ENCODE data around the gene EMB.
A peak's percentile ranks its signal among the peaks of the same experiment; 100 is the strongest.
"Not testable (repeated sequence)": the region's sequence is repeated elsewhere in the genome, so short reads cannot be mapped to it uniquely, and the experiment has no call there.

EMB gene, protein sequence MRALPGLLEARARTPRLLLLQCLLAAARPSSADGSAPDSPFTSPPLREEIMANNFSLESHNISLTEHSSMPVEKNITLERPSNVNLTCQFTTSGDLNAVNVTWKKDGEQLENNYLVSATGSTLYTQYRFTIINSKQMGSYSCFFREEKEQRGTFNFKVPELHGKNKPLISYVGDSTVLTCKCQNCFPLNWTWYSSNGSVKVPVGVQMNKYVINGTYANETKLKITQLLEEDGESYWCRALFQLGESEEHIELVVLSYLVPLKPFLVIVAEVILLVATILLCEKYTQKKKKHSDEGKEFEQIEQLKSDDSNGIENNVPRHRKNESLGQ

DNA sequence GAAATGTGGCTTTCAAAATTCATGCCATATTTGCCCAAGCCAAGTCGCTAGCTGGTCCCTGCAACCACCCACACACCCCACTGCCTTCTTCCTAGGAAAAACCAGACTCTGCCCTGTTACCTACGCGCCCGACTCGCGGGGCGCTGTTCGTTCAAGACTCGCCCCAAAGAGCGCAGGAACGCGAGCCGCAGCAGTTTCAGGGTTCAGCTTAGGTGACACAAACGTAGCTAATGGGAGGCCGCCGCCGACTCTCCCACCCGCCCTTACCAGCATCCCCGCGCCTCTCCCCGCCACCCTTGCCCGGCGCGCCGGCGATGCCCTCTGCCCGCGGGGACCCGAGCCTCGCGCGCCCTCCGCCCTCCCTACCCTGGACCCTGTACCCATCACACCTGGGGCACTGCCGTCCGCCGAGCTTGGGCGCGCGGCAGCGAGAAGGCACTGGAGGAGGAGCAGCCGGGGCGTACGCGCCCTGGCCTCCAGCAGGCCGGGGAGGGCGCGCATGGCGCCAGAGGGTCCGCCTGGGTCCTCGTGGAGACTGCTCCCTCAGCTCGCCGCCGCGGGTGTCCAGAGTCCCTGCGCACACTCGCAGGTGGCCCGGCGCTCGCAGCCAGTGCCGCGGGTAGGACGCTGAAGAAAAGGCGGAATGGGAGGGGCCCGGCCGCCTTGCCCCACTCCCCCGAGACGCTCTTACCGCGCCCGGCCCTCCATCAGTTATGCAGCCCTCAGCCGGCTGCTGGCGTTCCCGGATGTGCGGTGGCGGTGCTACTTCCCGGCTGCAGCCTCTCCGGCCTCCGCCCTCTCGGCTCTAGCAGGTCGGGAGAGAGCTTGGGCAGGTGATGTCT is at the start of gene EMB:
Gene EMB (minus strand): TSS at position 638 of the 842 bp plus-strand sequence. CDS start 137 bp downstream, at position 501.
- peak within 1 kb of the TSS; percentile 79 for H3K4me3 ChIP-seq (ENCODE audit: low read length, poor library complexity, severe bottlenecking)
- H3K79me2 ChIP-seq (ENCODE audit: insufficient read depth, low read length): peaks cover 47% of the 10 kb centered on the region
- peak within 1 kb of the TSS; percentile 96 for H2AFZ ChIP-seq (ENCODE audit: low read length)
- H3K9ac ChIP-seq (ENCODE audit: low read depth, low read length, poor library complexity, severe bottlenecking): peak within 1 kb of the TSS; percentile 90
- peak within 1 kb of the TSS; percentile 90 for H3K4me2 ChIP-seq (ENCODE audit: low read depth, low read length, poor library complexity, severe bottlenecking)
- no peaks in the 10 kb centered on the region for H3K9me3 ChIP-seq (ENCODE audit: insufficient read depth, low read depth, low read length)
- TF ChIP-seq EZH2phosphoT487 (IDR thresholded peaks at IDR 0.05; ENCODE audit: borderline replicate concordance): no peak
- TF ChIP-seq, protein P1, sequence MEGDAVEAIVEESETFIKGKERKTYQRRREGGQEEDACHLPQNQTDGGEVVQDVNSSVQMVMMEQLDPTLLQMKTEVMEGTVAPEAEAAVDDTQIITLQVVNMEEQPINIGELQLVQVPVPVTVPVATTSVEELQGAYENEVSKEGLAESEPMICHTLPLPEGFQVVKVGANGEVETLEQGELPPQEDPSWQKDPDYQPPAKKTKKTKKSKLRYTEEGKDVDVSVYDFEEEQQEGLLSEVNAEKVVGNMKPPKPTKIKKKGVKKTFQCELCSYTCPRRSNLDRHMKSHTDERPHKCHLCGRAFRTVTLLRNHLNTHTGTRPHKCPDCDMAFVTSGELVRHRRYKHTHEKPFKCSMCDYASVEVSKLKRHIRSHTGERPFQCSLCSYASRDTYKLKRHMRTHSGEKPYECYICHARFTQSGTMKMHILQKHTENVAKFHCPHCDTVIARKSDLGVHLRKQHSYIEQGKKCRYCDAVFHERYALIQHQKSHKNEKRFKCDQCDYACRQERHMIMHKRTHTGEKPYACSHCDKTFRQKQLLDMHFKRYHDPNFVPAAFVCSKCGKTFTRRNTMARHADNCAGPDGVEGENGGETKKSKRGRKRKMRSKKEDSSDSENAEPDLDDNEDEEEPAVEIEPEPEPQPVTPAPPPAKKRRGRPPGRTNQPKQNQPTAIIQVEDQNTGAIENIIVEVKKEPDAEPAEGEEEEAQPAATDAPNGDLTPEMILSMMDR (conservative IDR thresholded peaks at IDR 0.05; ENCODE audit: low read length): peak; percentile 57
- no peaks in the 10 kb centered on the region for H3K9me2 ChIP-seq (replicated peaks; ENCODE audit: low read depth, low read length)
- no peaks in the 10 kb centered on the region for H3K36me3 ChIP-seq (ENCODE audit: insufficient read depth, low read length)
- H3K4me1 ChIP-seq (ENCODE audit: insufficient read depth, low read length, poor library complexity, severe bottlenecking): peaks cover 48% of the 10 kb centered on the region
- H3F3A ChIP-seq (ENCODE audit: low read depth): no peaks in the 10 kb centered on the region
- H3K27me3 ChIP-seq (ENCODE audit: insufficient read depth, low read length, poor library complexity, severe bottlenecking): no peaks in the 10 kb centered on the region
- H4K20me1 ChIP-seq (ENCODE audit: insufficient read depth, low read length, poor library complexity, severe bottlenecking): peaks cover 15% of the 10 kb centered on the region

DNA sequence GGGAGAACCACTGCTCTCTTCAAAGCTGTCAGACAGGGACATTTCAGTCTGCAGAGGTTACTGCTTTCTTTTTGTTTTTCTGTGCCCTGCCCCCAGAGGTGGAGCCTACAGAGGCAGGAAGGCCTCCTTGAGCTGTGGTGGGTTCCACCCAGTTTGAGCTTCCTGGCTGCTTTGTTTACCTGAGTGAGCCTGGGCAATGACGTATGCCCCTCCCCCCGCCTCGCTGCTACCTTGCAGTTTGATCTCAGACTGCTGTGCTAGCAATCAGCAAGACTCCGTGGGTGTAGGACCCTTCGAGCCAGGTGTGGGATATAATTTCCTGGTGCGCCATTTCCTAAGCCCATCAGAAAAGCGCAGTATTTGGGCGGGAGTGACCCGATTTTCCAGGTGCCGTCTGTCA is 48.4 kb upstream of the EMB start:
- not testable (repeated sequence) for H3K9me3 ChIP-seq (ENCODE audit: insufficient read depth, low read depth, low read length); H3K4me2 ChIP-seq (ENCODE audit: low read depth, low read length, poor library complexity, severe bottlenecking); H3K79me2 ChIP-seq (ENCODE audit: insufficient read depth, low read length); H3K36me3 ChIP-seq (ENCODE audit: insufficient read depth, low read length); H3K9me2 ChIP-seq (replicated peaks; ENCODE audit: low read depth, low read length); H3K4me3 ChIP-seq (ENCODE audit: low read length, poor library complexity, severe bottlenecking); H3K4me1 ChIP-seq (ENCODE audit: insufficient read depth, low read length, poor library complexity, severe bottlenecking); H4K20me1 ChIP-seq (ENCODE audit: insufficient read depth, low read length, poor library complexity, severe bottlenecking); H3K9ac ChIP-seq (ENCODE audit: low read depth, low read length, poor library complexity, severe bottlenecking); H2AFZ ChIP-seq (ENCODE audit: low read length); H3K27me3 ChIP-seq (ENCODE audit: insufficient read depth, low read length, poor library complexity, severe bottlenecking); H3F3A ChIP-seq (ENCODE audit: low read depth)

DNA sequence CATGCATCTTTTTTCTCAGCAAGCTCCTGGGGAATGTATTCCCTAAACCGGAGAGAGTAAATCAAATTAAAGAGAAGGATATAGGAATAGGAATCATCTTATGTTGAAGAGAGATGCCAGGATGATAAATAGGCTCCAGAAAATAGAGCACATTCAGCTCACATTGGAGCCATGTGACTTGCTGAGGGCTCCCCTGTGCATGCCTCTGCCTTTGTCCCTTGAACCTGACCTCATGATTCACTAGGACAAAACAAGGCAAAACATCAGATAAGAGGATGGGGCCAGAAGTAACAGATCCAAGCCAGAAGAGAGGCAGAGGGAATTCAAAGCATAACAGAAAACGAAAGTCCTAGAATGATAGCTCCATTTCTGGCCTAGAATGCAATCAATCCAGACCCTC is 37.7 kb upstream of the EMB start:
- H3K27me3 ChIP-seq (ENCODE audit: insufficient read depth, low read length, poor library complexity, severe bottlenecking): not testable (repeated sequence)

DNA sequence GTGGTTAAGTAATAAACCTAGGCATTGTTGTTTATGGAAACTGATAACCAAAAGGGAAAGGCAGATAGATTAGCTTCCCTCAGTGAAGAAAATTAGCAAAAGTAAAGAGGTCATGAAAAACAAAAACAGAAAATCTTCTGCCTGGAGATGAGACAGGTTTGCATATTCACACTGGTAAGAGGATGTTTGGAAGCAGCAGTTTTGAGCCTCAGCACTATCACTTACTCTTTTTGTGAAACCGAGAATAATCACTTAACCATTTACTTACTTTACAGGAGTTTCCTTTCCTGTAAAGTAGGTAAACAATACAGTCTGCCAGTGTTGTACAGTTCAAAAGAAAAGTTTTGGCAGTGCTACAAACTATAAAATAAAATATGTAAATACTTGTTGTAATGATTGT is 35.5 kb upstream of the EMB start:
- Histone ChIP-seq H3K4me2 (ENCODE audit: low read depth, low read length, poor library complexity, severe bottlenecking) (no peak overlapping the region), H3K9me3 (ENCODE audit: insufficient read depth, low read depth, low read length) (no peaks in the 10 kb centered on the region), H3K4me3 (ENCODE audit: low read length, poor library complexity, severe bottlenecking) (no peak overlapping the region), H3K4me1 (ENCODE audit: insufficient read depth, low read length, poor library complexity, severe bottlenecking) (no peaks in the 10 kb centered on the region), H2AFZ (ENCODE audit: low read length) (no peak overlapping the region), H3K9ac (ENCODE audit: low read depth, low read length, poor library complexity, severe bottlenecking) (no peak overlapping the region), H3K9me2 (replicated peaks; ENCODE audit: low read depth, low read length) (no peaks in the 10 kb centered on the region), H3F3A (ENCODE audit: low read depth) (no peaks in the 10 kb centered on the region), H4K20me1 (ENCODE audit: insufficient read depth, low read length, poor library complexity, severe bottlenecking) (no peaks in the 10 kb centered on the region), H3K79me2 (ENCODE audit: insufficient read depth, low read length) (no peaks in the 10 kb centered on the region), H3K27me3 (ENCODE audit: insufficient read depth, low read length, poor library complexity, severe bottlenecking) (no peaks in the 10 kb centered on the region), H3K36me3 (ENCODE audit: insufficient read depth, low read length) (no peaks in the 10 kb centered on the region)
- TF ChIP-seq EZH2phosphoT487 (IDR thresholded peaks at IDR 0.05; ENCODE audit: borderline replicate concordance): no peak
- TF ChIP-seq, protein P1 (conservative IDR thresholded peaks at IDR 0.05; ENCODE audit: low read length): no peak

More for the DNA sequence above, 37.7 kb upstream of the EMB start:
- not testable (repeated sequence) for H3K4me2 ChIP-seq (ENCODE audit: low read depth, low read length, poor library complexity, severe bottlenecking); H4K20me1 ChIP-seq (ENCODE audit: insufficient read depth, low read length, poor library complexity, severe bottlenecking); H3K9ac ChIP-seq (ENCODE audit: low read depth, low read length, poor library complexity, severe bottlenecking); H3K4me3 ChIP-seq (ENCODE audit: low read length, poor library complexity, severe bottlenecking); H3F3A ChIP-seq (ENCODE audit: low read depth); H3K9me3 ChIP-seq (ENCODE audit: insufficient read depth, low read depth, low read length); H3K36me3 ChIP-seq (ENCODE audit: insufficient read depth, low read length); H3K79me2 ChIP-seq (ENCODE audit: insufficient read depth, low read length); H3K9me2 ChIP-seq (replicated peaks; ENCODE audit: low read depth, low read length); H3K4me1 ChIP-seq (ENCODE audit: insufficient read depth, low read length, poor library complexity, severe bottlenecking)
- H2AFZ ChIP-seq (ENCODE audit: low read length): peak overlapping the region; percentile 64; the same call in 1 of the 2 replicates

DNA sequence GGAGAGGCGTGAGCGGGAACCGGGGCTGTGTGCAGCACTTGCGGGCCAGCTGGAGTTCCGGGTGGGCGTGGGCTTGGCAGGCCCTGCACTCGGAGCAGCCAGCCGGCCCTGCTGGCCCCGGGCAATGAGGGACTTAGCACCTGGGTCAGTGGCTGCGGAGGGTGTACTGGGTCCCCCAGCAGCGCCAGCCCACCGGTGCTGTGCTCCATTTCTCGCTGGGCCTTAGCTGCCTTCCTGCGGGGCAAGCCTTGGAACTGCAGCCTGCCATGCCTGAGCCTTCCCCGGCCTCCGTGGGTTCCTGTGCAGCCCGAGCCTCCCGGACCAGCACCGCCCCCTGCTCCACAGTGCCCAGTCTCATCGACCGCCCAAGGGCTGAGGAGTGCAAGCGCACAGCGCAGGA is 23.9 kb upstream of the EMB start:
- not testable (repeated sequence) for H3K4me1 ChIP-seq (ENCODE audit: insufficient read depth, low read length, poor library complexity, severe bottlenecking); H3K27me3 ChIP-seq (ENCODE audit: insufficient read depth, low read length, poor library complexity, severe bottlenecking); H3K9me2 ChIP-seq (replicated peaks; ENCODE audit: low read depth, low read length); H3K4me2 ChIP-seq (ENCODE audit: low read depth, low read length, poor library complexity, severe bottlenecking); H3K9ac ChIP-seq (ENCODE audit: low read depth, low read length, poor library complexity, severe bottlenecking); H2AFZ ChIP-seq (ENCODE audit: low read length); H3K79me2 ChIP-seq (ENCODE audit: insufficient read depth, low read length); H4K20me1 ChIP-seq (ENCODE audit: insufficient read depth, low read length, poor library complexity, severe bottlenecking); H3K4me3 ChIP-seq (ENCODE audit: low read length, poor library complexity, severe bottlenecking); H3F3A ChIP-seq (ENCODE audit: low read depth); H3K36me3 ChIP-seq (ENCODE audit: insufficient read depth, low read length); H3K9me3 ChIP-seq (ENCODE audit: insufficient read depth, low read depth, low read length)

All from Loucy (cell line).